Ramos (cell line): Measurements from ENCODE around the gene MAP3K15.
"Not testable (repeated sequence)": the region's sequence is repeated elsewhere in the genome, so short reads cannot be mapped to it uniquely, and the experiment has no call there.

ENCODE experiments used
- in situ Hi-C: fragments of 300-500 bp; cut with MboI; formaldehyde crosslinking; loops from one replicate; pipeline ENCODE4 v1.14.3; 2022; ENCODE audit warnings: low sequenced_read_pairs; ENCODE audit not compliant: unreplicated experiment

MAP3K15 gene

DNA sequence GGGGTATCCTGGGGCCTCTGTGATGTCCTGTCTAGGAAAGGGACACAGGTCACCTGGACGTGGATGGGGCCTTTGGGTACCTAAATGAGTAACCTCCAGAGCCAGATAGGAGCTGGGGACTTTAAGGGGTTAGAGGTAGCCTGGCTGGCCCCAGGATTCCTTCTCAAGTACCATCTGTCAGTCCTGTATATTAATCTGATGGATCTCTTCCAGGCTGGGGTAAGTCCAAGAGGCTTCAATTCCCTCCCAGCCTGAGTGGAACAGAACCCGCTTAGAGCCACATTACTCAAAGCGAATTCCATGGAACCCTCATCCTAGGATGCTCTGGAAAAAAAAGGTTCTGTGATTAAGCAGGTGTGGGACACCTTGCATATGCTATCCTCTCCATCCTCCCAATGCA, 24.8 kb upstream of the MAP3K15 start:
- in situ Hi-C loops, result loop anchor here (10.0 to 25.0 kb wide), 2 partner anchors 153 to 355 kb away; no protein-coding TSS in a partner anchor

DNA sequence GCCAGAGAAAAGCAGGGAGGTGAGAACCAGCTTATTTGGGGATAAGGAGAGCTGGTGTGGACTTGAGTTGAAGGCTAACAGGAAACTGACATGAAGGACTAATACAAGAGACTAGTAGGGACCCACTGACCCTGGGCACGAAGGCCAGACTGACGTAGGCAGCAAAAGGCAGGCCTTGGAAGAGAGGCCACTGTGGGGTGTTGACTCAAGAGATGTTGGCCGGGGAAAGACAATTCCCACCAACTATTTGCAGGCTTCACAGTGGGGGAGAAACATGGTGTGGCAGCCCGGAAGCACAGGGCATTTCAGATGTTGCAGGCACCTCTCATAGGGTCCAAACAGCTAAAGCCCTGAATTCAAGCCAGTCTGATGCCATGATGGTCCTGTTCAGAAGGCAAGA, 24.4 kb upstream of the MAP3K15 start:
- in situ Hi-C loops, result loop anchor here (10.0 to 25.0 kb wide), 2 partner anchors 152 to 355 kb away; no protein-coding TSS in a partner anchor

DNA sequence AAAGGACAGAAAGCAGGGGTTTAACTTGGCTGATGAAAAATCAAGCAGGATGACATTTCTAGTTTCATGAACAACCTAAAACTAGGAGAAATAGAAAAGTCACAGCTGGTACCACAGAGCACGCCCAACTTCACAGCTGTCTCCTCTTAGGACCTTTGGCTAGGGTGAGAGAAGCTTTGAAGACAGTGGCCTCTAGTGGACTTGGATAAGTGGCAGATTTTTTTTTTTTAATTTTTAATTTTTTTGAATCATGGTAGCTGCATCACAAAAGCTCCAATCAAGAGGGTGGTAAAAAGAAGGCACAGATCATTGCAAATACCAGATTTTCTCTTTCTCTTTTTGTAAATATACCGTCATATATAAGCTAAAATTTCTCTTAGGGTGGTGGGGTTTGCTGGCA, 20.2 kb upstream of the MAP3K15 start:
- in situ Hi-C loops, result loop anchor here (25.0 kb wide), 1 partner anchor 148 kb away; no protein-coding TSS in a partner anchor

DNA sequence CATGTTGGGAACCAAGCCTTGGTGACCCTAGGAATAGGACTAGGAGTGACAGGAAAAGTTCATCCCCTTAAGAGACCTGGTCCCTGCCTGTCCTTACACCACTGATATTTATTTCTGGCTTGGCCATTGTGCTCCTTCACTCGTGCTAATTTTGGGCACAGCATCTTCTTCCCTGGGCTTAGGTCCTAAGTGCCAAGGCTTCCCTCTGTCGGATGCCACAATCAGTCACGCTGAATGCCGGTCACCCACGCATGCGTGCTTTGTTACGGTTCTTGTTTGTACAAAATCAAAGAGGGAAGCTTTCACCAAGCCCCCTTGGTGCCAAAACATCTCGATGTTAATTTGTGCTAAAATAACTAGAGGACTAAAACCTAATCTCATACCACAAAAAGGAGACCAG, 17.4 kb upstream of the MAP3K15 start:
- in situ Hi-C loops, result loop anchor here (25.0 kb wide), 1 partner anchor 145 kb away; no protein-coding TSS in a partner anchor

DNA sequence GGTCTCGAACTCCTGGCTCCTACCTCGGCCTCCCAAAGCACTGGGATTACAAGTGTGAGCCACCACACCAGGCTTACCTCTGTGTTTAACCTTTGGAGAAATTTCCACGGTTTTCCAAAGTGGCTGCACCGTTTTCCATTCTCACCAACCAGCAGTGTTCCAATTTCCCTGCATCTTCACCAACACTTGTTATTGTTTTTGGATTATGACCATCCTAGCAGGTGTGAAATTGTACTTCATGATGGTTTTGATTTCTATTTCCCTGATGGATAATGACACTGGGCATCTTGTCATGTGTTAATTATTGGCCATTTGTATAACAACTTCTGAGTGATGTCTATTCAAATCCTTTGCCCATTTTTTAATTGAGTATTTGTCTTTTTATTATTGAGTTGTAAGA, 2.7 kb upstream of the MAP3K15 start:
- in situ Hi-C loops, result no loop called here

DNA sequence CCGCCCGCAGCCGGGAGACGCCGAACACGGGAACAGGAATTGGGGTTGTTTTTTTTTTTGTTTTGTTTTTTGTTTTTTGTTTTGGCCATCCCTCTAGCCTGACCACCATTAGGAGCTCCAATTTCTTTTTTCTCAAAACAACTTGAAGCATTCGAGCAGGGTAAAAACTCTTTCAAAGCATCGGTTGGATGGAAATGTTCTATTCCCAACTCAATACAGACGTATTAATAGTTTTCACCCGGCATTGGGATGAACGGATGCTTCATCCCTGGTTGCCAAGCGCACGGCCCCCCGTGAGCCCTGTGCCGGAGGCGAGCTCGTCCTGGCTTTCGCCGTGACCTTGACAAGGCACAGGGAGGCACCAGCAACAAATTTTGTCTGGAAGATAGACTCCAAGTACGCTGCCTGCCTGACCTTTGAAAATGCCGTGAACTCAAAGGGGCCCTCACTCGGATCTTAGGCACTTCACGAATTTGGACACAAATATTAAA, 352 bp upstream of the MAP3K15 start:
- in situ Hi-C loops, result no loop called here

DNA sequence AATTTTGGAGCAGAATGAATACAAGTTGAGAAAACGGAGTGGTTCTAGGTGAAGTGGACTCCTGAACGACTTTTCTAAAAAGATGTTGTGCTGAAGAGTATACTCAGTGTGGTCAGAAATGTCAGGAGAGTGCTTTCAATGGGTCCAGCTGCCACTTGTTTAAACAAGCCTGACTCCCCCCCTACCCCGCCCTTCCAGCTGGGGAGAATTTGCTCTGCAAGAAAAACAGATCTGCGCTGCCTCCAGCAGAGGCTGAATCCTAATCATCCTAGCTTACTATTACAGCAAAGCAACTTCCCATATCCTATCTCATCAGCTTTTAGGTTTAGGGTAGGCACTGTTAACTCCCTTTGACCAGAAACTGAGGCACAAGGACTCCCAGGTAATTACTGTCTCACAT, 1.9 kb downstream of the MAP3K15 start:
- in situ Hi-C loops, result no loop called here

DNA sequence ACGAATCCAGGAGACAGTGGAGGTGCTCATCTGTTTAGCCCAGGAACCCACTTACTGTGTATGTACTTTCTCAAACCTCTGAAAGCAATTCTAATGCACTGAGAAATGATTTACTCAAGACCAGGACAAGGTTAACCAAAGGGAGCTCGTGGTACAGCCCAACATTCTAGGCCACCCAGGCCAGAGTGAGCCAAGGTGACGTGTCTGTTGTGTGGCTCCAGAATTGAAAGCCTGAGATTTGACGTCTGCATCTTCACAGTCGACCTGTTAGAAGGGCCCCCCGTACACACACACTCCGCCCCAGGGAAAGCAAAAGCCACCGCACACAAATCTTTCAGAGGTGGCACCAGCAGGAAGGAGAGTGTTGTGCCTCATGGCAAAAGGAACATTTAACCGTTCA, 2.3 kb downstream of the MAP3K15 start:
- in situ Hi-C loops, result no loop called here

DNA sequence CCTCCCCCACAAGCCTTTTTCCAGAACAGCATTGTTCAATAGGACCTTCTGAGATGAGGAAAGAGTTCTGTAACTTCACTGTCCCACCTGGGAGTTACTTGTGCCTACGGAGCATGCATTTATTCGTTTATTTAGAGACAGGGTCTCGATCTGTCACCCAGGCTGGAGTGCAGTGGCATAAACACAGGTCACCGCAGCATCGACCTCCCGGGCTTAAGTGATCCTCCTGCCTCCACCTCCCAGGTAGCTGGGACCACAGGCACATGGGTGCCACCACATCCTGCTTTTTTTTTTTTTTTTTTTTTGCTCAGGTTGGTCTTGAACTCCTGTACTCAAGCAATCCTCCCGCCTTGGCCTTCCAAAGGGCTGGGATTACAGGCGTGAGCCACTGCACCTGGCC, 2.9 kb downstream of the MAP3K15 start:
- in situ Hi-C loops, result no loop called here

DNA sequence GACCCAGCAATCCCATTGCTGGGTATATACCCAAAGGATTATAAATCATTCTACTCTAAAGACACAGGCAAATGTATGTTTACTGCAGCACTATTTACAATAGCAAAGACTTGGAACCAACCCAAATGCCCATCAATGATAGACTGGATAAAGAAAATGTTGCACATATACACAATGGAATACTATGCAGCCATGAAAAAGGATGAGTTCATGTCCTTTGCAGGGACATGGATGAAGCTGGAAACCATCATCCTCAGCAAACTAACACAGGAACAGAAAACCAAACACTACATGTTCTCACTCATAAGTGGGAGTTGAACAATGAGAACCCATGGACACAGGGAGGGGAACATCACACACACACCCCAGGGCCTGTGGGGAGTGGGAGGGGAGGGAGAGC, 3.5 kb downstream of the MAP3K15 start:
- in situ Hi-C loops, result not testable (repeated sequence)

DNA sequence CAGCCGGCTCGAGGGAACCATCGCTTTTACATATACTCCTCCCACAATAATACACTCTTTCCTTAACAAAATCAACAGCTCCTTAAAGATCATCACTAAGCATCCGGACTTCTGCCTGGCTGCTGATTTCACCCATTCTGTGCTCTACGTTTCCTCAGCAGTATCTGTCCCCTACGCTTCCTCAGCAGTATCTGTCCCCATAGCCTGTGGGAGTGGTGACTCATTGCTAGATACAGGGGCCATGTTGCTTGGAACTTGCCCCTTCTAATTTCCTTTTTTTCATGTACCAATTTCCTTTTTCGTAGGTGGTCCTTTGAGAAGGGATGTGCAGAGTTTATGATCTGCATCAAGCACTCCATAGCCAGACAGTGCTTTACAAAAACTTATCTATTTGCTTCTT, 18.6 kb downstream of the MAP3K15 start:
- in situ Hi-C loops, result no loop called here

DNA sequence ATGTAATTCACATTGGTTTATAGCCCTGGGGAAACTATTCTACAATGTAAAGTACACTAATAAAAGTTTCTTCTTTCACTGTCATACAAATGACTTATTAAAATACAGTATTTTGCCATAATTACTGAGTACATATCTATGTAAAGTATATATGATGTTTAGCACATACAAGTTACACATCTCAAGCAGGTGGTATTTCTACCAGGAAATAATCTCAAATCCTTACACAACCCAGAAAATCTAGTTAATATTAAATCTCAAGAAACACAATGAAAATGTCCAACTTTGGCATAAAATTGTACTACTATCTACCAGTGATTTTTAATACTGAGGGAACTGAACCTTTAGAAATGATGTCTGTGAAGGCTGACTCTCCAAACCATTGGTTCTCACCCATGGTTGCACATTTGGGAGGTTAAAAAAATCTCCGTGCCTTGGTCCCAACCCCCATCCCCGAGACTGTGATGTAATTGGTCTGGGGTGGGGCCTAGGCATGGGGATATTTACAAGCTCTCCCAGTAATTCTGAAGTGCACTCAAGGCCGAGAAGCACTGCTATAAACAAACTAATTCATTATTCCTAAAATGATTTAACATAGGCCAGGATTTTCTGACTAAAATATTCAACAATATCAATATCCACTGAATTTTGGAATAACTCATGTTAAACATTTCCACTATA, 27.6 kb downstream of the MAP3K15 start:
- in situ Hi-C loops, result no loop called here

DNA sequence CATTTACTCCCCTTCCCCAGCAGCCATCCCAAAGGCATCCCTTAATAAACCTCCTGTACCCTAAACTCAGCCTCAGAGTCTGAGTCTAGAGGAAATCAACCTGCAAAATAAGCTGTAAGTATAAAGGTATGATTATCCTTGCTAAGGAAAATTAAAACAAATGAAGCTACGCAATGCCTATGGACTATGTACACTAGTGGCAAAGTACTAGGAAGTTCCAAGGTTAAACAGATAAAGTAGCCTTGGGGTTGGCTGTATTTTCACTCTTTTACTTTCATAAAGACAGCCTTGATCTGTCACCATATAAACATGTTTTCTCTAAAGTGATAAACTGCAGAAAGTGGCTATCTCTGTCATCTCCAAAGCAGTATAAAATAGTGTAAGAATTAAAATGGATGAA, 35.9 kb downstream of the MAP3K15 start:
- in situ Hi-C loops, result no loop called here

DNA sequence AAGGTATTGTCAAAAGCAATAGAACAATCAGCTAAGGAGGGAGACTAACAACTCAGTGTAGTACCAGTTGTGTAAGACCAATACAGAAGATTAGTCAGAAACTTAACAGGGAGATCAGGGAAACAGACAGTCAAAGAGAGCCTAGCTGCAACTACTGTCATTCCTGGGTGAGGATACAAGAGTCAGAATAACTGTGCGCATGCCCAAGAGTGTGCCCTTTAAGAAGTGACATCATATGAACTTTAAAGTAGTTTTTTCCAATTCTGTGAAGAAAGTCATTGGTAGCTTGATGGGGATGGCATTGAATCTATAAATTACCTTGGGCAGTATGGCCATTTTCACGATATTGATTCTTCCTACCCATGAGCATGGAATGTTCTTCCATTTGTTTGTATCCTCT, 46.9 kb downstream of the MAP3K15 start:
- in situ Hi-C loops, result not testable (repeated sequence)

DNA sequence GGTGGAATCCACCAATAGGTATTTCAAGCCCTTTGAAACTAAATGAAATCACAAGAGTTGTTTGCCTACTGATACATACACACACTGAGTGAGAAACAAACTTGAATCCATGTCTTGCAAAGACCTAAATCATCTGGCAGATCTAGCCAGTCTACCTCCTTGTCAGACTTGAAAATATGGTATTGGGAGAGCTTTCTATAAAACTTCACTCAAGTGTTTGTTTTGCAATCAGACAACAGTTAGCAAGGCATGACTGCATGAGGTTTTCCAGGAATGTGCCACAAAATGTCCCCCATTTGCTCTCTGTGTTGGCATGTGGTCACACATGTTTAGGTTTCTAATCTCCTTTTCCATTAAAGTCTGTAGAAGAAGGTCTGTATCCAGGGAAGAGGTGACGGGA, 52.4 kb downstream of the MAP3K15 start:
- in situ Hi-C loops, result no loop called here

DNA sequence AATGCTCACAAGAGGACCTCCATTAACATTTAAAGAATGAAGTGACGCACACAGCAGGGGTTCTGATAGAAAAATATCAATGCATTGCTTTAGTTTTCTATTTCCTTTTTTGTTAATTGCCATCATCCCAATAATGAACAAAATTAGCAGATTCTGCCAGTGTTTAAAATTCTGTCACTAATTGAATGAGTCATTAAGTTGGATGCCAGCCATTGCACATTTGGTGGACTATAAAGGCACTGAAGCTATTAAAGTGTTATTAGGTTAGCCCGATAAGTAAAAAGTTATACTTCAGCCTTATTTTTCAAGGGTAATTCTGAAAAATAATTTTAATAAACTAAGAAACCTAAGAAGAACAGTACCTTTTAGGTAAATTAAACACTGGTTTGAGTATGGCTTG, 53.1 kb downstream of the MAP3K15 start:
- in situ Hi-C loops, result no loop called here

DNA sequence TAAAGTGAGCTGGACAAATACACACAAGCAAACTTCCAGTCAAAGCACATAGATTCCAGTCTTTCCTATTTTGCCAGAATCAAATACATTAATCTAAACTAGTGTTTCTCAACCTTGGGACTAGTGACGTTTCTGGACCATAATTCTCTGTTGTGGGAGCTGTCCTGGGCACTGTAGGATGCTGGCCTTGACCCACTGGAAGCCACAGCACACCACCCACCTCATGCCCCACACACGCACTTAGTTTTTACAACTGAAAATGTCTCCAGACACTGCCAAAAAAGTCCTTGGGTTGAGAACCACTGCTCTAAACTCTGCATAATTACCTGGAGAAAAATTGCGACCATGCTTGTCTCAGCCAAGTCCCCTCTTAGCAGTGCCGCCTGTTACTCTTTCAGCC, 57.6 kb downstream of the MAP3K15 start:
- in situ Hi-C loops, result no loop called here

DNA sequence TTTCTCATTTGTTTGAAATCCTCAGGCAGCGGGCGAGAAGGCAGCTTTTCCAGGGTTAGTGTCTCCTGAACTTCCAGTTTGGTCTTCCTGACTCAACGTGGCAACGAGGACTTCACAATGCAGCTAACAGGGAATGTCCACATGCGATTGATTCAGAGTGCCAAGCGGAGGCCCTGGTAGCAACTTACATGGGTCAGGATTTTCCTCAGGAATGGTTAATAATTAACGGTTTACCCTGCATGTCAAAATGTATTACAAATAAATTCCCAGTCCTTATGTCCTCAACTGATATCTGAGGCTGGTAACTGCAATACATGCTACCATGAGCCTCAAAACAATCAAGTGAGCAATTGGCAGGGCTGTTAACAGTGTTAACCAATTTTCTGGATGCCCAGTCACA, 67.2 kb downstream of the MAP3K15 start:
- in situ Hi-C loops, result no loop called here

DNA sequence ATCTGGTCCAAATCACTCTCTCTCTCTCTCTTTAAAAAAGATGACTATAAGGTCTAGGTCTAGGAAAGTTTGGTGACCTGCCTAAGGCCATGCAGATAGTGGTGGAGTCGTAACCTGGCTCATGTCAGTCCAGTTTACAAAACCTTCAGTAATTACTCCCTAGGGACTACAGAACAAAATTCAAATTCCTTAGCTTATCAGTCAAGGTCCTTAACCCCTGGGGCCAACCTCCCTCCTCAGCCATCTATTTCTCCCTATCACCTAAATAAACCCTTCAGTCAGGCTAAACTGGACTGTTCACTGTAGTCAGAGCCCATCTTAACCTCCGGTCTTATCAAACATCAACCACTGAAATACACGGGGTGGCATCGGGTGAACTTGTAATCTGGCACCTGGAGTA, 68.9 kb downstream of the MAP3K15 start:
- in situ Hi-C loops, result no loop called here

DNA sequence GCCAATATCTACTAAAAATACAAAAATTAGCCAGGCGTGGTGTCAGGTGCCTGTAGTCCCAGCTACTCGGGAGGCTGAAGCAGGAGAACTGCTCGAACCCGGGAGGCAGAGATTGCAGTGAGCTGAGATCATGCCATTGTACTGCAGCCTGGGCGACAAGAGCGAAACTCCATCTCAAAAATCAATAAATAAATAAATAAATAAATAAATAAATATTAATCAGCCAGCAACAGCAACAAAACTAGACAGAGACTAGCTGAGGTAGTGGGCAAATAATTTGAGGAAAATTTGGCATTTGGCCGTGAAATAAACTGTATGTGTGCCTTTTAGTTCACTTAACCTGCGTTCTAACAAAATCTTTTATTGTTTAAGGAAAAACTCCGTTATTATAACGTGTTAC, 69.5 kb downstream of the MAP3K15 start:
- in situ Hi-C loops, result not testable (repeated sequence)

DNA sequence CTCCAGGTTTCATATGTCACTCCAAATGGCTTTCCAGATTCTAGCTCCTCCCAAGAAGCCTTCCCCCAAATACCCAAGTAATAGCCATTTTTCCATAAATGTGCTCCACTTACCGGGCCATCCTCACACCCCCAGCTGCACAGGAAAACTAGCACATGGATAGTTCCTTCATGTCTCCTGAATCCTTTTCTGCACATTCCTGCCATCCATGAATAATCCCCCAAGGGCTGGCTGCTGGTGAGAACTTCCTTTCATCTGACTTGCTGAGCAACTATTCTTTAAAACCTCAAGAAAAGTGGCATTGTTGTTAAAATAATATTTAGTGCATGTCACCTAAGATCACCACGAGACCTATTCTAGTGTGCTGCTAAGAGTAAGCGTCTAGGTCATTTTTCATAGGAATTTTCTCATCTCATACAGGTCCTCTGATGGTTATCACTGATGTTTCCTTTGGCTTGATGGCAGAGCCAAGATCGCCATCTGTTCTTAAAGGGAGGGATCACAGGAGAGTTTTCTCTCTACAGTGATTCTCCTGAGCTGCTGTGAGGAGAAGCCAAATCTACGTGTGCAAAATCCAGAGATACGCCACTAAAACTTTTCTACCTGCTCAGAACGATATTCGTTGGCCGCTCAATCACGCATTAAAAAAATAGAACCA, 71.3 kb downstream of the MAP3K15 start:
- in situ Hi-C loops, result no loop called here

DNA sequence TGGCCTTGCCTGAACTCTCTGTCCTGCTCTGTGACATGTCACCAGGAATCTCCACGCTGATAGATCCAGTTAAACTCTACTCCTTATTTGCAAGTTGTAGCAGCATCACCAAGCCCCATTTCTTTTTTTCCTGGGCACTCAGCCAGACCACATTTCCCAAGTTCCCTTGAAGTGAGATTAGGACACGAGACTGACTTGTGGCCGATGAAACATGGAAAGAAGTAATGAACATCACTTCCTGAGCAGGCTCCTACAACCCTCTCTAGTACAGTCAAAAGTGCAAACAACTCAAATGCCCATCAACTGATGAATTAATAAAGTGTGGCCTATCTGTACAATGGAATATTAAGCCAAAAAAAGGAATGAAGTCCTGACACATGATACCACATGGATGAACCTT, 74.6 kb downstream of the MAP3K15 start:
- in situ Hi-C loops, result no loop called here
